RWPE2 (cell line): ENCODE data around the gene PUSL1.

ENCODE experiments used
- ATAC-seq: fragments of 200-7000 bp; cut with Tn5 transposase; 3 replicates; pipeline ENCODE4 v1.9.1; 2021; ENCODE audit warnings: low read depth
- DNase-seq: peaks from one replicate; pipeline ENCODE4 v3.0.0-alpha.2; 2020; ENCODE audit warnings: low spot score
- H3K27ac ChIP-seq: fragments of 450-650 bp; 2 replicates; pipeline ENCODE4 v1.5.1; 2017; ENCODE audit warnings: mild to moderate bottlenecking; ENCODE audit not compliant: poor library complexity, severe bottlenecking
- H3K27me3 ChIP-seq: fragments of 250-450 bp; sonication (Bioruptor Pico); 2 replicates; pipeline ENCODE4 v1.5.1; 2021; ENCODE audit warnings: mild to moderate bottlenecking, moderate library complexity; ENCODE audit not compliant: insufficient read depth, poor library complexity, severe bottlenecking
- H3K36me3 ChIP-seq: fragments of 250-450 bp; sonication (Bioruptor Pico); 2 replicates; pipeline ENCODE4 v1.5.1; 2020; ENCODE audit warnings: low read depth, mild to moderate bottlenecking, moderate library complexity
- H3K4me1 ChIP-seq: fragments of 250-450 bp; sonication (Bioruptor Pico); 2 replicates; pipeline ENCODE4 v1.5.1; 2021; ENCODE audit warnings: mild to moderate bottlenecking, moderate library complexity; ENCODE audit not compliant: insufficient read depth, poor library complexity, severe bottlenecking
- H3K4me3 ChIP-seq: fragments of 250-450 bp; sonication (Bioruptor Pico); 2 replicates; pipeline ENCODE4 v1.5.1; 2021; ENCODE audit warnings: mild to moderate bottlenecking, moderate library complexity; ENCODE audit not compliant: severe bottlenecking
- H3K9me3 ChIP-seq: fragments of 250-450 bp; sonication (Bioruptor Pico); 2 replicates; pipeline ENCODE4 v1.5.1; 2021; ENCODE audit warnings: mild to moderate bottlenecking, moderate library complexity; ENCODE audit not compliant: severe bottlenecking
- TF ChIP-seq, protein P1 (sequence below): fragments of 450-650 bp; IDR thresholded peaks from one replicate; pipeline ENCODE4 v1.5.1; 2017; ENCODE audit warnings: mild to moderate bottlenecking, moderate library complexity; ENCODE audit not compliant: poor library complexity, severe bottlenecking

Gene PUSL1

GRCh38 chr1:1311107-1312104 lies 3.0 kb downstream of the PUSL1 start:
- Histone ChIP-seq H3K27me3 (no peaks in the 10 kb centered on the region), H3K36me3 (peaks cover 60% of the 10 kb centered on the region), H3K9me3 (no peaks in the 10 kb centered on the region), H3K4me3 (no peak overlapping the region), H3K27ac (no peak overlapping the region), H3K4me1 (peaks cover under 1% of the 10 kb centered on the region)
- DNase-seq (no peak), ATAC-seq (no peak)
- TF ChIP-seq, protein P1, sequence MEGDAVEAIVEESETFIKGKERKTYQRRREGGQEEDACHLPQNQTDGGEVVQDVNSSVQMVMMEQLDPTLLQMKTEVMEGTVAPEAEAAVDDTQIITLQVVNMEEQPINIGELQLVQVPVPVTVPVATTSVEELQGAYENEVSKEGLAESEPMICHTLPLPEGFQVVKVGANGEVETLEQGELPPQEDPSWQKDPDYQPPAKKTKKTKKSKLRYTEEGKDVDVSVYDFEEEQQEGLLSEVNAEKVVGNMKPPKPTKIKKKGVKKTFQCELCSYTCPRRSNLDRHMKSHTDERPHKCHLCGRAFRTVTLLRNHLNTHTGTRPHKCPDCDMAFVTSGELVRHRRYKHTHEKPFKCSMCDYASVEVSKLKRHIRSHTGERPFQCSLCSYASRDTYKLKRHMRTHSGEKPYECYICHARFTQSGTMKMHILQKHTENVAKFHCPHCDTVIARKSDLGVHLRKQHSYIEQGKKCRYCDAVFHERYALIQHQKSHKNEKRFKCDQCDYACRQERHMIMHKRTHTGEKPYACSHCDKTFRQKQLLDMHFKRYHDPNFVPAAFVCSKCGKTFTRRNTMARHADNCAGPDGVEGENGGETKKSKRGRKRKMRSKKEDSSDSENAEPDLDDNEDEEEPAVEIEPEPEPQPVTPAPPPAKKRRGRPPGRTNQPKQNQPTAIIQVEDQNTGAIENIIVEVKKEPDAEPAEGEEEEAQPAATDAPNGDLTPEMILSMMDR = no peak

GRCh38 chr1:1312450-1313314 lies 4.3 kb downstream of the PUSL1 start:
- Histone ChIP-seq H3K4me3 (no peak overlapping the region), H3K4me1 (no peaks in the 10 kb centered on the region), H3K36me3 (peaks cover 73% of the 10 kb centered on the region), H3K27me3 (no peaks in the 10 kb centered on the region), H3K27ac (no peak overlapping the region), H3K9me3 (no peaks in the 10 kb centered on the region)
- DNase-seq (no peak), ATAC-seq (no peak)
- TF ChIP-seq, protein P1 = no peak

DNA sequence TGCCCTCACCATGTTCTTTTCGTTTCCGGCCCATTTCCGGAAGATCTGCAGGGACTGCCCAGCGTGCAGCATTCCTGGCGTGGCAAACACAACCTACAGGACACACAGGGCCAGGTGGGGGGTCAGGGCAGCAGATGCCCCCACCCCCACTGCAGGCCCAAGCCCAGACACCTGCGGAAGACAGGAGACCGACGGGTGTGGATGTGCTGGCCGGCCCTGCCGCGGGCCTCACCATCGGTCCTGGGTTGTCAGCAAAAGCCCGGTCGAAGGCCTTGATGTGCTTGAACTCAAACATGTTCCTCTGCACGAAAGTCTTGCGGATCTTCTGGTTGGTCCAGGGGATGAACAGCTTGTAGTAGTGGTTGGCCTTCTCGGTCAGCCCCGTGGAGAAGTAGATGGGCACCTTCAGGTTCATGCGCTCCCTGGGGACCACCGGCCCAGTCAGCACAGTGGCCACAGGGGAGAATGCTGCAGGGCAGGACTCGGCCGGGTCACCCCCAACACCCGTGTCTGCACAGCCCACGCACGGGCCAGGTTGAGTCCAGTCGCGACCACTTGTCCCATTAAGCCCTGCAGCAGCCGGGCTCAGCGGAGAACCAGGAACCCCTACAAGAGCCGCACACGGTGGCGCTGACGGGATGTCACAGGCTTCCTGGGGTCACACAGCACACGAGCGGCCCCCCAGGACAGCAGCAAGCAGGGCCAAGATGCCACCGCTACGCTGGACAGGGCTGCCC lies 5.3 kb downstream of the PUSL1 start:
- ATAC-seq = no peak
- no peak overlapping the region for H3K4me3 ChIP-seq
- TF ChIP-seq, protein P1 = no peak
- peaks cover 6% of the 10 kb centered on the region for H3K4me1 ChIP-seq
- peaks cover 77% of the 10 kb centered on the region for H3K36me3 ChIP-seq
- no peaks in the 10 kb centered on the region for H3K9me3 ChIP-seq
- H3K27ac ChIP-seq = no peak overlapping the region
- no peak for DNase-seq
- H3K27me3 ChIP-seq = no peaks in the 10 kb centered on the region

GRCh38 chr1:1314237-1314586 lies 5.8 kb downstream of the PUSL1 start:
- Histone ChIP-seq H3K27ac (no peak overlapping the region), H3K27me3 (no peaks in the 10 kb centered on the region), H3K9me3 (no peaks in the 10 kb centered on the region), H3K4me1 (peaks cover 6% of the 10 kb centered on the region), H3K4me3 (no peak overlapping the region), H3K36me3 (peaks cover 82% of the 10 kb centered on the region)
- no peak for DNase-seq
- TF ChIP-seq, protein P1 = no peak
- no peak for ATAC-seq
